Hippocampal formation (tissue), 2 donors: Measurements from ENCODE around the gene PTPRM.

Source experiments
- DNase-seq, 2 donors: peaks; one replicate each; lab custom pipeline; 2025; lab: John Stamatoyannopoulos, UW

Gene PTPRM

GRCh38 chr18:7626922-7627440 is 59.9 kb downstream of the PTPRM start:
- no peak for DNase-seq

- DNase-seq, result no peak
These were observed 62.3 kb downstream of the PTPRM start for GRCh38 chr18:7629416-7629815.

GRCh38 chr18:7630731-7631442 is 63.8 kb downstream of the PTPRM start:
- no peak for DNase-seq

DNA sequence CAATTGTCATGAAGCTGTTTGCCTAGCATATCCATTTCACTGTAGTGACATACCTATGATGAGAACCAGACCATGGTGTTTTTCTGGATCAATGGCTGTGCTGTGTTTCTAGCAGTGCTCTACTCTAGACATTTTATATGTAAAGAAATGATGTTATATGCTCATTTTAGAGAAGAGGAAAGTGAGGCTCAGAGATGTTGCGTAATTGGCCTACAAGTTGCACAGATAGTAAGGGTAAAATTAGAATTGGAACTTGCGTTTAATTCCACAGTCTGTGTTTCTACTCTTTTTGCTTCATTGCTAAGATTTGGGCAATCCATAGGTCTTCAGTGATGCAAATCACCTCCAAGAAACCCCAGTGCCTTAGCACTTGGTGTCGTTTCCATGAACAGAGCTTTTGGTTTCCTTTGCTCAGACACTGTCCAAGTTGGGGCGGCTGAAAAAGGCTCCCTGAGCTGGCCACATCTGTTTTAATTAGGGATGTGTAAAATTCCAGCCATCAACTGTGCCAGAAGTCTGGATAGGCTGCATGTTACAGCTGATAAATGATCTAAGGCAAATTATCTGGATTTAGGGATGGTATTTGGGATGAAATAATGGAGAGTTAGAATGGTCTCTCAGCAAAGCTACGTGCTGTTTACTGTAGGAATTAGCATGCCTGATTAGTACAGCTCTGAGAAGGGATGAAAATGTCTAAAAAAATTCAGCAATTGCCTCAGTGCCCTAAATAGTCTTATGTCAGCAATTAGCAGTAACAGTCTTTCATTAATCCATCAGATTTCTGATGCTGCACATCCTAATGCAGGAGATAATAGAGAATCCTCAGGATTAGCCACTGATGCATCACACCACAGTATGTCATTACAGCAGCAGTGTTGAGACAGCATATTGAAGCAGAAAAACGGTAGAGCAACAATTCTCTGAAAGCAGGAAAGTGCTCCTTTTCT is 65.3 kb downstream of the PTPRM start:
- DNase-seq, result no peak

DNA sequence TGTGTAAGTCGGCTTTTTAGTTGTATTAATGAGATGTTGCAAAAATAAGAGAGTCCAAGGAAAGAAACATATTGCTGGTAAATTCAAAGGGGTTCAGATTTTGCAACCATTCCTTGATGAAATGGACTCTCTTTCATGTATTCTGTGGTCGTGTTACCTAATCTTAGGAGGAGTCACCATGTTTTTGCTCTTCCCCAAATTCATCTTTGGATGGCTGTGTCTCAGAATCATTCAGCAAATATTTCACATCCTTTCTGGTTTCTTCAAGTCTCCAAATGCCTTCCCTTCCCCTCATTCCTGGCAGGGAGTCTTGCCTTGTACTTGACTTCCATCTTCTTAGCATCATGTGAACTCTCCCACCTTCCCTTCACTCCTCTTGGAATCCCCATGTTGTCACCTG is 66.1 kb downstream of the PTPRM start:
- no peak for DNase-seq

GRCh38 chr18:7635948-7636347 is 68.8 kb downstream of the PTPRM start:
- DNase-seq, result no peak

DNA sequence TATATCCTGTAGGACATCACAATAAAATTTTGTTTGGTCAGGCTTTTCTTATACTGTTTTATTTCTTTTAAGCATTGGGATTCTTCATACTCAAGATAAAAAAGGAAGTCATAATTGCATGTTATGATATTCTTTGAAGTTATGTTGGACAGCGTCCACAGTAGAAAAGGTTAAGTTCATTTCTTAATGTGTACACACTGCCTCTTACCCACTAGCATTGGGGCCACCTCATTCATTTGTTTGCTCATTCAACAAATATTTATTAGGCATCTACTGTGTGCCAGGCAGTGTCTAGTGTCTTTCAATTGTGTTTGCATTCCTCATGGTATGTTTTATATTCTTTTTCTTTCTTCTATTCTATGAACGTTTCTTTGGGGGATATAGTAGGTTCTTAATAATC is 70.2 kb downstream of the PTPRM start:
- DNase-seq, result no peak

- no peak for DNase-seq
These were observed 71.2 kb downstream of the PTPRM start for GRCh38 chr18:7638321-7638720.

- DNase-seq, result no peak
These were observed 74.7 kb downstream of the PTPRM start for GRCh38 chr18:7641813-7642212.

- no peak for DNase-seq
These were observed 75.3 kb downstream of the PTPRM start for GRCh38 chr18:7642331-7642890.

- DNase-seq, result no peak
These were observed 78.6 kb downstream of the PTPRM start for GRCh38 chr18:7645756-7646155.

GRCh38 chr18:7646174-7646886 is 79.2 kb downstream of the PTPRM start:
- no peak for DNase-seq

DNA sequence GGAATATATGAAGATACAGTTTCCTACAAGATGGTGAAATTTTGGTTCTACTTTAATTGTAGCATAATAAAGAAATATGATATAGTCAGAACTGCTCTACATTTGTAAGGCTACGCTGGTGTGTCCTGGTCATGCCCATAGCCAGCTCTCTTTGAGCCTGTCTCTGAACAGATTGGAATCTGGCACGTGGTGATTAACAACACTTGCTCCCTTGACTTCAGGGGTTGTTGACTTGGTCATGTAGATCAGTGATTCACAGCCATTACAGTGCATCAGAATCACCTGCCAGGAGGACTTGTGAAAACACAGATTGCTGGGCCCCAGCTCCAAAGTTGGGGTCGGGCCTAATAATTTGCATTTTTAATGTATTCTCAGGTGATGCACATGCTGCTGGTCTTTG is 80.4 kb downstream of the PTPRM start:
- no peak for DNase-seq

DNA sequence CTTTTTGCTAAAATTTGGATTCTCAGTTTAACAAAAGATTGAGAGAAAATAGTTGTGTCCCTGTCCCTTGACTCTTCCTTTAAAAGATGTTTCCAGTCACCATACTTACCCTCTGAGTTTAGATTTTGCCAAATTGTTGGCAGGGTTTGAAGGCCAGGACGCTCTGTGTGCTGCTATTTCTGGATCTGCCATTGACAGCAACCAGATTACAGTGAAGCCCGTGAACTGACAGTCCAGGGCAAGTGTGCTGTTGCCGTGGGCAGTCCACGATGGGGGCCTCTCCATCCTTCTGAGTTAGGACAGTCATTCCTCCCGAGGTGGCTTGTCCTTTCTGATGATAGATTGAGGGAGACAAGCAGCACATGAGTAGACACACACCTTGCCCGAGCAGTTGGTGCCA is 89.9 kb downstream of the PTPRM start:
- DNase-seq, result no peak

GRCh38 chr18:7657937-7658336 is 90.8 kb downstream of the PTPRM start:
- no peak for DNase-seq

DNA sequence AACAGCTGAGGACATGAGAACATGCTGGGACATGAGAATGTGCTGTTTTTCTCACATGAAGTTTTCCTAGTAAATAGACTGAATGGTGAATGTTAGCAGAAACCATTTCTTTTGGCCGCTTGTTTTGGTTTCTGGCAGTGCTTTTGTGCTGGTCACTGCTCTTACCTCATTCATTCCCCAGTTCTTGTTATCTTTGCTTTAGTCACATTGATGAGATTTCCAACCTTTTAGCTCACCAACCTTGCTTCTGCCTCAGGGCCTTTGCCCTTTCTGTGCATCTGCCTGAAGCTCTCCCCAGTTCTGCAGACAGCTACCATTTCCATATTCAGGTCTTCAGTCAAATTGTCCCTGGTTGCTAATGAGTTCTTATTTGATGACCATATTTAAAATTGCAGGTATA is 91.6 kb downstream of the PTPRM start:
- no peak for DNase-seq

DNA sequence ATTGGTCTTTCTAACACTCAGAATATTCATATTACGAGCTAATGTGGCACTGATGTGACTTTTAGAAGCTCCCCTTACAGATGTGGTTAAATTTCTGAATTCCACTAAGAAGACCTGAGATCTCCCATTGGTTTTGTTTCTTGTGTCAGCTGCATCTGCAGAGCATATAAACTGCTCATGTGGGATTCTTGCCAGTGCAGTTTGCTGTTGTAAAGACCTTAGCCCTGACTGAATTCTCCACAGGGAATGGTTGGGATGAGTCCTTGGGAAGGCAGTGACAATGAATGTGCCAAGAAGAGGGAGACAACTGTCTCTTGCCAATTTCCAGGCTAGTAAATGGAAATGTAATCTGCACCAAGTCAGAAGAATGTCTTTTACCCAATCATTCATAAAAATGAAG is 94.1 kb downstream of the PTPRM start:
- DNase-seq, result no peak

- DNase-seq, result no peak
These were observed 95.8 kb downstream of the PTPRM start for GRCh38 chr18:7662866-7663265.

- DNase-seq, result no peak
These were observed 96.5 kb downstream of the PTPRM start for GRCh38 chr18:7663366-7664312.

DNA sequence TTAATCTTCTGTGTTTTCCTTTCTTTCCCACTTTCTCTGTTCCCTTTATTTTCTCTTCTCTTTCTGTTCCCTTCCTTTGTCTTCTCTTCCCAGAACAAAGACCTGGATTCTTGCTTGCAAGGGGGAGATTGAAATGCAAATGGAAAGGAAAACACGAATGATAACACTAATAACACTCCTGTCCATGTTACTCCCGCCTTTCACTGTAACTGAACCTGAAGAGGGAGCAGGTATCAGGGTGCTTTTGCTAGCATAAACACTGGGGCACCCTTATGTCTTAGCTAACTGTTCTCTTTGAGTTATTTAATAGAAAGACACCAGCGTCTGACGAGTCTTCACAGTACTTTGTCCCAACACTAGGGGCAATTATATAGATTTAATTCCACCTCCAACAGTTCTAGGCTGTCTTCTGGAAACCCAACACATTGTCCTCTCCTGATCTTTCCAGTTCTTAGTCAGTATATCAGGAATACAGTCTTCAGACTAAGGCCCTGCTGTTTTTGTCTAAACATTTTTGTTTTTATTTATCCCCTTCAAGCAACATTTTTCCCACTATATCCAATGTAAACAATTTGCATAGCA is 99.2 kb downstream of the PTPRM start:
- DNase-seq, result no peak
